Gastrocnemius medialis (tissue), 4 donors: ENCODE results near the gene SURF1. TPM values are rescaled to one million over a fixed set of nuclear protein-coding genes. Genes with fewer than 3 reads are reported as not detected.

Experiments used
- ATAC-seq, 2 donors: fragments of 150-250 bp; one replicate each; pipeline ENCODE4 v1.9.1; 2016
- DNase-seq, 2 donors: peaks; one replicate each; pipeline ENCODE4 v3.0.0-alpha.2; 2019
- H3K27ac ChIP-seq, 4 donors: fragments of 200-600 bp; sonication (generic); 1 replicate in 1 of 4; 2 replicates in 3 of 4; pipeline ENCODE4 v1.5.1; 2016 to 2018; ENCODE audit warnings: mild to moderate bottlenecking in 2 of 4, moderate library complexity in 1 of 4
- H3K27me3 ChIP-seq, 3 donors: fragments of 200-600 bp; sonication (generic) in 2 of 3; 1 replicate in 1 of 3; 2 replicates in 2 of 3; pipeline versions ENCODE4 v1.5.1 to v1.6.0; 2016 to 2019; ENCODE audit warnings: mild to moderate bottlenecking in 1 of 3, moderate library complexity in 1 of 3
- H3K36me3 ChIP-seq, 2 donors: fragments of 200-600 bp; sonication (generic) in 1 of 2; one replicate each; pipeline ENCODE4 v1.5.1; 2017 to 2018
- H3K4me1 ChIP-seq, 2 donors: fragments of 200-600 bp; sonication (generic) in 1 of 2; one replicate each; pipeline ENCODE4 v1.5.1; 2016 to 2017; ENCODE audit warnings: mild to moderate bottlenecking in 2 of 2
- H3K4me3 ChIP-seq, 4 donors: fragments of 200-600 bp; sonication (generic) in 3 of 4; 1 replicate in 1 of 4; 2 replicates in 3 of 4; pipeline ENCODE4 v1.5.1; 2016 to 2019; ENCODE audit warnings: mild to moderate bottlenecking in 2 of 4
- H3K9me3 ChIP-seq, 3 donors: fragments of 200-600 bp; sonication (generic) in 2 of 3; 1 replicate in 1 of 3; 2 replicates in 2 of 3; pipeline ENCODE4 v1.5.1; 2016 to 2019
- CTCF ChIP-seq, 5 experiments: fragments of 450-650 bp in 3 of 5; fragments of 200-600 bp in 2 of 5; sonication (generic) in 2 of 5; IDR thresholded peaks in 4 of 5; conservative IDR thresholded peaks in 1 of 5; 1 replicate in 4 of 5; 2 replicates in 1 of 5; pipeline ENCODE4 v1.5.1; 2016 to 2019; ENCODE audit warnings: antibody characterized with exemption in 5 of 5, mild to moderate bottlenecking in 3 of 5, moderate library complexity in 3 of 5
- POLR2A ChIP-seq, 2 donors: fragments of 450-650 bp; IDR thresholded peaks; one replicate each; pipeline ENCODE4 v1.6.1; 2017; ENCODE audit warnings: antibody characterized with exemption in 2 of 2, mild to moderate bottlenecking in 2 of 2, moderate library complexity in 2 of 2
- in situ Hi-C, 4 donors: fragments of 200-750 bp; cut with MboI; loops; one replicate each; pipeline versions ENCODE4 v1.15.0 to v1.8.0; 2017; ENCODE audit warnings: low sequenced_read_pairs in 4 of 4
- intact Hi-C: fragments of 100-400 bp; cut with DNase I; formaldehyde crosslinking; loops from one replicate; pipeline ENCODE4 v1.15.1; 2023; ENCODE audit warnings: low total_unique reads
- total RNA-seq, 4 donors: library from RNA; depleted of rRNA; stranded (reverse); fragments of >200 nt; gene quantifications; one replicate each; pipeline versions ENCODE4 v1.1.0 to v1.2.3, GENCODE V29; 2016

SURF1 gene
- total RNA-seq, 4 donors from 2014 or later: 33.8 to 68.9 (median 56.0) TPM

- DNase-seq (peak in 1 of 2 donors; percentile 5), ATAC-seq (no peak)
- in situ Hi-C loops (no loop called here), intact Hi-C loops (no loop called here)
- Histone ChIP-seq H3K9me3 (no peaks in the 10 kb centered on the region), H3K4me3 (no peak overlapping the region), H3K27ac (no peak overlapping the region), H3K4me1 (peaks cover 20 to 22% of the 10 kb centered on the region in 2 donors), H3K27me3 (no peaks in the 10 kb centered on the region), H3K36me3 (peaks cover 0 to 48% of the 10 kb centered on the region in 2 donors)
- no peak for TF ChIP-seq POLR2A (IDR thresholded peaks at IDR 0.05)
- no peak for TF ChIP-seq CTCF (IDR thresholded peaks at IDR 0.05 in 4 of 5, conservative IDR thresholded peaks at IDR 0.05 in 1 of 5)
Observed at GRCh38 chr9:133333011-133333410, 23.3 kb downstream of the SURF1 start.

GRCh38 chr9:133332381-133332730 is 23.9 kb downstream of the SURF1 start:
- no peaks in the 10 kb centered on the region for H3K27me3 ChIP-seq
- intact Hi-C loops: no loop called here
- peaks cover 20 to 22% of the 10 kb centered on the region in 2 donors for H3K4me1 ChIP-seq
- no peaks in the 10 kb centered on the region for H3K9me3 ChIP-seq
- H3K4me3 ChIP-seq: no peak overlapping the region
- H3K36me3 ChIP-seq: peaks cover 0 to 48% of the 10 kb centered on the region in 2 donors
- no peak overlapping the region for H3K27ac ChIP-seq
- ATAC-seq (no peak), DNase-seq (peak in 1 of 2 donors; percentile 7)
- TF ChIP-seq POLR2A (IDR thresholded peaks at IDR 0.05) (no peak), CTCF (IDR thresholded peaks at IDR 0.05 in 4 of 5, conservative IDR thresholded peaks at IDR 0.05 in 1 of 5) (no peak)
- in situ Hi-C loops: no loop called here

GRCh38 chr9:133331641-133332380 is 24.5 kb downstream of the SURF1 start:
- H3K9me3 ChIP-seq: no peaks in the 10 kb centered on the region
- peak in 1 of 2 donors; percentile 5 for DNase-seq
- no peak for ATAC-seq
- H3K36me3 ChIP-seq: peaks cover 0 to 48% of the 10 kb centered on the region in 2 donors
- no peak overlapping the region for H3K4me3 ChIP-seq
- no peak overlapping the region for H3K27ac ChIP-seq
- TF ChIP-seq CTCF (IDR thresholded peaks at IDR 0.05 in 4 of 5, conservative IDR thresholded peaks at IDR 0.05 in 1 of 5) (no peak), POLR2A (IDR thresholded peaks at IDR 0.05) (no peak)
- H3K4me1 ChIP-seq: peaks cover 17 to 20% of the 10 kb centered on the region in 2 donors
- no peaks in the 10 kb centered on the region for H3K27me3 ChIP-seq
- in situ Hi-C loops: no loop called here
- intact Hi-C loops: no loop called here

- no peak overlapping the region for H3K27ac ChIP-seq
Observed at GRCh38 chr9:133331221-133331620, 25.1 kb downstream of the SURF1 start.

More at GRCh38 chr9:133331221-133331620, 25.1 kb downstream of the SURF1 start:
- Histone ChIP-seq H3K9me3 (no peaks in the 10 kb centered on the region), H3K4me3 (no peak overlapping the region), H3K27me3 (no peaks in the 10 kb centered on the region), H3K36me3 (peaks cover 0 to 48% of the 10 kb centered on the region in 2 donors), H3K4me1 (peaks cover 12 to 15% of the 10 kb centered on the region in 2 donors)
- in situ Hi-C loops: no loop called here
- DNase-seq (peak in 1 of 2 donors; percentile 10), ATAC-seq (no peak)
- TF ChIP-seq CTCF (IDR thresholded peaks at IDR 0.05 in 4 of 5, conservative IDR thresholded peaks at IDR 0.05 in 1 of 5): no peak
- no peak for TF ChIP-seq POLR2A (IDR thresholded peaks at IDR 0.05)
- intact Hi-C loops: no loop called here
